Adipocyte (in vitro differentiated cells): ENCODE results near the gene XPO4.
"Not testable (repeated sequence)": the region's sequence is repeated elsewhere in the genome, so short reads cannot be mapped to it uniquely, and the experiment has no call there.

Experiments
- DNase-seq: peaks from one replicate; pipeline ENCODE4 v3.0.0-alpha.2; 2015; ENCODE audit warnings: low read depth
- H3K27me3 ChIP-seq: replicated peaks from 2 replicates; pipeline ENCODE4 v1.7.0; 2013; ENCODE audit warnings: mild to moderate bottlenecking, low read length, moderate library complexity; ENCODE audit not compliant: control insufficient read depth, insufficient read depth
- H3K36me3 ChIP-seq: 2 replicates; pipeline ENCODE4 v1.7.0; 2013; ENCODE audit warnings: low read length, mild to moderate bottlenecking, moderate library complexity; ENCODE audit not compliant: control insufficient read depth, insufficient read depth, severe bottlenecking
- H3K4me1 ChIP-seq: 2 replicates; pipeline ENCODE4 v1.7.0; 2013; ENCODE audit warnings: mild to moderate bottlenecking, low read length, moderate library complexity; ENCODE audit not compliant: control insufficient read depth, insufficient read depth
- H3K4me3 ChIP-seq: 2 replicates; pipeline ENCODE4 v1.7.0; 2013; ENCODE audit warnings: mild to moderate bottlenecking, low read length, moderate library complexity
- H3K9ac ChIP-seq: 2 replicates; pipeline ENCODE4 v1.7.0; 2013; ENCODE audit warnings: mild to moderate bottlenecking, low read length, moderate library complexity
- H3K9me3 ChIP-seq: 2 replicates; pipeline ENCODE4 v1.7.0; 2013; ENCODE audit warnings: mild to moderate bottlenecking, low read length, moderate library complexity; ENCODE audit not compliant: control insufficient read depth

The XPO4 gene

DNA sequence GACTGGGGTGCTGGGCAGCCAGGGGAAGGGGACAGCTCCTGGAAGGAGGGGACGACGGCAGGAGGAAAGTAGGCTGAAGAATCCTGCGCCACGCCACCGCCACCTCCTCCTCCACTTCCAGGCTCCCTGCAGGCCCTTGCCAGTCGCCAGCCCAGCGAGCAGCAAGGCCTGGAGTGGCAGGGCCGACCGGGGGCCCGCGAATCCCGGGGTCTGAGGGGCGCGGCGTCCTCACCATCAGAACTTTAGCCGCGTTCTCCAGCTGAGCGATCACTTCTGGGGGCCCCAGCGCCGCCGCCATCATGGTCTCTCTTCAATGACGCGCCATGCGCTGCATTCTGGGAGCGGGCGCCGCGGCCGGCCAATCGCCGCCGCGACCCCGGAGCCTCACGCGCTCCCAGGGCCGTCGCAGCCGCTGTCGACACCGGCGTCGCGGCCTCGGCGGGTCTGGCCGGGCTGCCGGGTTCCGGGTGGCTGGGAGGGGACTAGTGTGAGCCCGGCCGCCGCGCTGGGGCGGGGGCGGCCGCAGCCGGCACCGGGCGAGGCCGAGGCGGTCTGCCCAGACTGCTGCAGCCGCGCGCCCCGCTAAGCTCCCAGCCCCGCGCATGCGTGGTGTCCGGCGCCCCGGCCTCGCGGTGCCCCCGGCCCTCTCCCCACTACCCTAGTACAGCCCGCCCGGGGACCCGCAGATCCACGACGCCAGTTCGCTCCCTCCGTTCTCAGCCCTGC lies at the start of gene XPO4:
TSS of gene XPO4 (minus strand) at position 309 of the 726 bp plus-strand sequence. CDS start at position 301, 8 bp downstream.
- Histone ChIP-seq H3K9ac (peak within 1 kb of the TSS; percentile 97), H3K4me1 (peaks cover 14% of the 10 kb centered on the region), H3K36me3 (peaks cover 5% of the 10 kb centered on the region), H3K9me3 (no peaks in the 10 kb centered on the region), H3K27me3 (no peaks in the 10 kb centered on the region), H3K4me3 (peak within 1 kb of the TSS; percentile 97)
- DNase-seq = peak; percentile 94

DNA sequence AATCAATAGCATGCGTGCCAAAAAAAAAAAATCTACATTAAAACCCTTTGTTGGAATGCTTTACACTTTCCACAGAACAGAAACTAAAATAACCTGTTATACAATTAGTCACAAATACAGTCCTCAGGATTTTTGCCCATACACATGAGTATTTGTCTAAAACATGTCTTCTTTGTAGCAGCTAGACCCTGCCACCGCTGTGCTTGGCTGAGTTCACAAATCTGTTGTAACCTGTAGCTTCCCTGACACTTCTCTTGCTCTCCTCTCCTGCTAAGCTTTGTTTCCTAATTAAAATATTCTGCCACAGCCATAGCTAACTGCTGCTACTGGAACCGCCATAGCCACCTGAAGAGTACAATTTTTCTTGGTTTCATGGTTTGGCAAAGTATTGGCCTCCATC lies 45.5 kb upstream of the XPO4 start:
- peaks cover 16% of the 10 kb centered on the region for H3K27me3 ChIP-seq
- H3K4me1 ChIP-seq, H3K9me3 ChIP-seq, H3K36me3 ChIP-seq, DNase-seq, H3K9ac ChIP-seq, H3K4me3 ChIP-seq: not testable (repeated sequence)

DNA sequence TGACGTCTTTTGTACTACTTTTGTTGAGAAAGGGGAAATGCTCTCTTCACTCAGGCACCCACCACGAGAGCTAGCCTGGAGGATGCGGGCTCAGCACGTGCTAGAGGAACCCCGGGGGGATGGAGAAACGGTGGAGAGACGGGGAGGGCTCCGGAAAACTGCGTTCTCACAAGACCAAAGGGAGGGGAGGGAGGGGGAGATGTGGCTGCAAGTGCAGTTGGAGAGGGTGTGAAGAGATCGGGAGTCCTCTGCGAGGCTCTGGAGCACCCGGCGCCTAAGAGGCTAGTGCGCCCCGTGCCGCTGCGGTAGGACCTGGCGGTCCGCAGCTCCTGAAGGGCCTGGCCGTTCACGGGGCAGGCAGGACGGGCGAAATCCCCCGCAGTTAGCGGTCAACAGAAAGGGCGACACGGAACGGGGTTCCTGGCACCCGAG lies 43.4 kb upstream of the XPO4 start:
- H3K9ac ChIP-seq = no peak overlapping the region
- peaks cover 6% of the 10 kb centered on the region for H3K4me1 ChIP-seq
- H3K36me3 ChIP-seq = no peaks in the 10 kb centered on the region
- H3K27me3 ChIP-seq = peaks cover 11% of the 10 kb centered on the region
- H3K4me3 ChIP-seq = peak overlapping the region; percentile 37
- H3K9me3 ChIP-seq = no peaks in the 10 kb centered on the region
- DNase-seq = no peak

DNA sequence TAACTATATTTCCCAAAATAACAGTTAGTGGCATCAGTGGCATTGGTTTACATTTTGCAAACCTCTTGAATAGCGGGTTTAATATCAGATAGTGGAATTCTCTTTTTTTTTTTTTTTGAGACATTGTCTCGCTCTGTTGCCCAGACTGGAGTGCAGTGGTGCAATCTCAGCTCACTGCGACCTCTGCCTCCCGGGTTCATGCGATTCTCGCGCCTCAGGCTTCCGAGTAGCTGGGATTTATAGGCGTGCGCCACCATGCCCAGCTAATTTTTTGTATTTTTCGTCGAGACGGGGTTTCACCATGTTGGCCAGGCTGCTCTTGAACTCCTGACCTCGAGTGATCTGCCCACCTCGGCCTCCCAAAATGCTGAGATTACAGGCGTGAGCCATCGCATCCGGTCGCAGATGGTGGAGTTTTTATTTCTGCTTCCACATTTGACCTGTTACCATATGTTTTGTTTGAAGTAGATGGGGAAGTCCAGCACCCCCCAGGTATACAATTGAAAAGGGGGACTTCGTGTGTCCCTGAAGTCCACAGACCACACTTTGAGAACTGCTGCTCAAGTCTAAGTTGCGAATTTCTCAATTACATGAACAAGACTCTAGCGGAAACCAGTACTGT lies 40.5 kb upstream of the XPO4 start:
- Histone ChIP-seq H3K9me3 (no peaks in the 10 kb centered on the region), H3K9ac (peak overlapping the region; percentile 35)
- no peak for DNase-seq

DNA sequence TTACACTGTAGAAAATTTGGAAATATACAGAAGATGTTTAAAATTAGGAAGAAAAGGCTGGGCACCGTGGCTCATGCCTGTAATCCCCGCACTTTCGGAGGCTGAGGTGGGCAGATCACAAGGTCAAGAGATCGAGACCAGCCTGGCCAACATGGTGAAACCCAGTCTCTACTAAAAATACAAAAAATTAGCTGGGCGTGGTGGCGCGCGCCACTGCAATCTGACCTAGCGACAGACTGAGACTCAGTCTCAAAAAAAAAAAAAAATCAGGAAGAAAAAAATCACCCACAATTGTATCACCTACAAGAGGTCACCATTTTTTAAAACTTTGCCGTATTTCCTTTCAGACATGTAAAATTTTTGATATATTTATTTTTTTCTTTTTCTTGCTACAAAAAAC lies 38.0 kb upstream of the XPO4 start:
- not testable (repeated sequence) for H3K9me3 ChIP-seq, H3K4me3 ChIP-seq, H3K9ac ChIP-seq, DNase-seq, H3K27me3 ChIP-seq, H3K36me3 ChIP-seq
- H3K4me1 ChIP-seq = peaks cover 21% of the 10 kb centered on the region

More for the DNA sequence above, 40.5 kb upstream of the XPO4 start:
- Histone ChIP-seq H3K27me3 (peaks cover 11% of the 10 kb centered on the region), H3K4me3 (peak overlapping the region; percentile 49), H3K36me3 (no peaks in the 10 kb centered on the region), H3K4me1 (peaks cover 21% of the 10 kb centered on the region)

DNA sequence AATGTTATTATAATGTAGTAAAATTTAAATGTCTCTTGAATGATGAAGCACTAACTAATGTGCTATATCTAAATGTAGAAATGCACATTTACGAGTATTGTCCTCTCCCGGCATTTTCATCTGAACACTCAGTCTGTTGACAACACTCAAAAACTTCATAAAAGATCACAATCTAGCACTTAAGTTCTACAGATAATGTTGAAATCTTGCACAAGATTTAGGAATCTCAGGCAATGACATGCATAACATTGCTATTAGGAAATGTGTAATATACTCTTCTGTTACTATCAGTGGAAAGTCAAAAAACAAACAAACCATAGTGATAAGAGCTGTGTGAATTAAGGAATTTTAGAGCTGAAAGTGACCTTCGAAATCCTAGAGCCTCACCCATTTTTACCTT lies 37.5 kb upstream of the XPO4 start:
- peak; percentile 85 for DNase-seq
- peak overlapping the region; percentile 6 for H3K9ac ChIP-seq
- H3K27me3 ChIP-seq = peaks cover 4% of the 10 kb centered on the region
- no peaks in the 10 kb centered on the region for H3K9me3 ChIP-seq
- no peaks in the 10 kb centered on the region for H3K36me3 ChIP-seq
- H3K4me3 ChIP-seq = no peak overlapping the region
- peaks cover 21% of the 10 kb centered on the region for H3K4me1 ChIP-seq

DNA sequence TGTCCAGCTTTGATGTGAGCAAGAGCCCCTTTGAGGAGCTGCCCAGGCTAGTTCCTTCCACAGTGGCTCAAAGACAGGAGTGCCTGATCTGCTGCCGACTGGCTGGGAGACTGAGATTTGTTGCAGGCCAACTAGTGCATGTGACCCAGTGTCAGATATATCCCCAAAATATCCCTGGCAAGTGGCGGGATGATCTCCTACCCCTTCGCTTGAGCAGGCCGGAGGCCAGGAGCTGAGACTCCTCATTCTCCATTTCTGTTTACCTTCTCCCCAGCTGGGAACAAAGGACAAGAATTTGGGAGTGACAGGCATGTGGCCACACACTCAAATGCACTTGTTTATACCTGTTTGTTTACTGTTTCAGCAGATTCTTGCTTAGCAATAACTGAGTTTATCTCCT lies 37.1 kb upstream of the XPO4 start:
- Histone ChIP-seq H3K36me3 (no peaks in the 10 kb centered on the region), H3K9me3 (no peaks in the 10 kb centered on the region), H3K4me3 (peak overlapping the region; percentile 21), H3K27me3 (peaks cover 8% of the 10 kb centered on the region), H3K4me1 (peaks cover 21% of the 10 kb centered on the region), H3K9ac (peak overlapping the region; percentile 6)
- DNase-seq = no peak

DNA sequence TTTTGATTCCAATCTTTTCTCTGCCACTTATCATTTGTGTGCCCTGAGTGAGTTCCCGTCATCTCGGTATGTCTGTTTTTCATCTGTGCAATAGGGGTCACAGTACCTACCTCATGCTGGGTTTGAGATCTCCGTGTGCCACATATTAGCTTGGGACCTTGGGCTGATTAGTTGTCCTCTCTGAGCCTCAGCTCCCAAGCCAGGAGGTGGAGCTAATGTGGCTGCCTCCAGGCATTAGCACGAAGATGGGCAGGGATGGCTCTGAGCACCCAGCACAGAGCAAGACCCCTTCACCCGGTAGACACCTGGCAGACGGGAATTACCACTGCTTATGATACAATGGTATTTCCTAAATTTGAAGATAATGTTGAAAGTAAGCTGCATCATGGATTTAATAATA lies 35.8 kb upstream of the XPO4 start:
- DNase-seq = no peak
- Histone ChIP-seq H3K4me3 (no peak overlapping the region), H3K36me3 (no peaks in the 10 kb centered on the region), H3K4me1 (peaks cover 20% of the 10 kb centered on the region), H3K9me3 (no peaks in the 10 kb centered on the region), H3K9ac (no peak overlapping the region), H3K27me3 (peaks cover 8% of the 10 kb centered on the region)

DNA sequence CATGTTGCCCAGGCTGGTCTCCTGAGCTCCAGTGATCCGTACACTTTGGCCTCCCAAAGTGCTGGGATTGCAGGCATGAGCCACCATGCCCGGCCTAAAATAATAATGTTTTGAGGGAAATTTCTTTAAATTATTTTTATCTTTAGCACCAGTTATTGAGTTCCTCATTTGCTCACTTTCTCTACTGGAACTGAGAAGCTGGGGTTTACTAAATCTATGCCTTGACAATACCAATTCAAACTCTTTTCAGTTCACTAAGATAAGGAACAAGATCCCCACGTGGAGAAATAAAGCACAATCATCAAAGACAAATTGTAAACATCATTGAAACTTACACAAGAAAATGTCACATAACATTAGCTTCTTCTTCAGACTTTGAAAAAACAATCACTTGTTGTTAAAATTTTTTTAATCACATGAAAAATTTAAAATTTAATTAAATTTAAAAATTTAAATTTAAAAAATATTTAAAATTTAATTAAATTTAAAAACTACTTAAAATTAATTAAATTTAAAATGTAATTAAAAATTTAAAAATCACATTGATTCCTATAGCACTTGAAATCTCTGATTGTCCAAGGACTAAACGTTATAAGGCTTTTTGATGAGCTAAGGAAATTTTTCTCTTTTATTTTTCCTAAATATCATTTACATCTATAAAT lies 25.2 kb upstream of the XPO4 start:
- Histone ChIP-seq H3K4me3 (no peak overlapping the region), H3K27me3 (peaks cover 3% of the 10 kb centered on the region), H3K4me1 (no peaks in the 10 kb centered on the region), H3K9ac (no peak overlapping the region), H3K36me3 (no peaks in the 10 kb centered on the region), H3K9me3 (no peaks in the 10 kb centered on the region)
- no peak for DNase-seq

DNA sequence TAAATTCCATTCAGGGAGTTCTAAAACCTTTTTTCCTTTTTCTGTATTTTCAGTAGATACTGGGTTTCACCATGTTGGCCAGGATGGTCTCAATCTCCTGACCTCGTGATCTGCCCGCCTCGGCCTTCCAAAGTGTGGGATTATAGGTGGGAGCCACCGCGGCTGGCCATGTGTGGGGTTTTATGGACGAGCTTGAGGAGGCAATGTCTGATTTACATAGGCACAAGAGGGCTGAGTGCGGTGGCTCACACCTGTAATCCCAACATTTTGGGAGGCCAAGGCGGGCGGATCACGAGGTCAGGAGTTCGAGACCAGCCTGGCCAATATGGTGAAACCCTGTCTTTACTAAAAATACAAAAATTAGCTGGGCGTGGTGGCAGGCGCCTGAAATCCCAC lies 22.8 kb upstream of the XPO4 start:
- not testable (repeated sequence) for H3K4me1 ChIP-seq, H3K4me3 ChIP-seq, H3K27me3 ChIP-seq, H3K9ac ChIP-seq, H3K36me3 ChIP-seq, DNase-seq, H3K9me3 ChIP-seq

DNA sequence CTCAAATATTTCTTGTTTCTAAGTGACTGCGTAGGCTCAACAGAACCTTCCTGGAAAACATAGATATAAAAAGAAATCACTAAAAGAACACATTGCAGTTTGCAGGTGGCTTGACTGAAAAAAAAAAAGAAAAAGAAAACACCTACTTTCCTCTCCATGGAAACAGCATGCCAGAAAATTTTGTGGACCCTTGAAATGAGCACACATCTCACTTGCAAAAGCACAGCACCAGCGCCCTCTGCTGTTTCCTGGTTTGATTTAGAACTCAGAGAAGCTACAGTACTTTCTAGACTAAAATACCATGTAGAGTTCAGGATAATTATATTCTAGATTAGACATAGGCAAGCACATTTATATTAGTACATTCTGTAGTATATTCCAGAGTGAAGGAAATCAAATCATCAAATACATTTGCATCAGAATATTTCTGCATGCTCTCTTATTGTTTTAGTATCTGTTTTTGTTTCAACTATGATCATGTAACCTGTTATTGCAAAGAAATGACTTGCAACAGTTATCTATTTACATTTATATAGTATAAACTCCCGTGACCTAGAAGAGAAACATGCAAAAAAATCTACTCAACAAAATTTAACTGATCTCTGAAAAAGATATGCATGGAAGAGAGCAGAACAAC lies 22.3 kb upstream of the XPO4 start:
- H3K9me3 ChIP-seq = no peaks in the 10 kb centered on the region
- H3K4me3 ChIP-seq = no peak overlapping the region
- no peaks in the 10 kb centered on the region for H3K4me1 ChIP-seq
- H3K9ac ChIP-seq = no peak overlapping the region
- peaks cover 3% of the 10 kb centered on the region for H3K27me3 ChIP-seq
- DNase-seq = peak; percentile 94
- no peaks in the 10 kb centered on the region for H3K36me3 ChIP-seq
